H1 (cell line): ENCODE results near the gene CYP11A1. TPM values are rescaled to one million over a fixed set of nuclear protein-coding genes. Genes with fewer than 3 reads are reported as not detected.

Experiments used
- microRNA-seq, 2 experiments: library from miRNA; unstranded; fragments of <30 nt; microRNA quantifications; one replicate each; pipeline versions ENCODE4 to v1.2.0, GENCODE V29; 2016 to 2020; ENCODE audit warnings: borderline microRNAs expressed in 2 of 2, borderline number of aligned reads in 2 of 2, borderline replicate concordance in 1 of 2
- polyA plus RNA-seq, 7 experiments: library from polyadenylated mRNA; depleted of rRNA in 3 of 7; stranded (reverse) in 5 of 7; unstranded in 2 of 7; fragments of >200 nt in 5 of 7; fragments of 200-250 nt in 2 of 7; gene quantifications; 1 replicate in 5 of 7; 2 replicates in 1 of 7; 4 replicates in 1 of 7; pipeline versions ENCODE4 v1.2.1 to v1.2.3, GENCODE V29; 2011 to 2013; ENCODE audit warnings: missing spikeins in 2 of 7, mixed read lengths in 2 of 7
- small RNA-seq: library from polyadenylated mRNA; stranded (forward); fragments of <200 nt; extraction: miRNeasy Mini kit (QIAGEN cat#:217004); gene quantifications from one replicate; pipeline ENCODE3, GENCODE V24; 2013; ENCODE audit not compliant: insufficient read depth
- total RNA-seq: library from RNA; stranded (reverse); fragmentation: NEBNext Ultra II Directional; extraction: Animal tissue kit (Norgen Biotek cat#: 25700); gene quantifications from 2 replicates; pipeline ENCODE4 v1.2.1, GENCODE V29; 2021

CYP11A1 gene
- total and polyA plus RNA-seq, 2 of the 8 experiments (the other 6 are each of a cell fraction or from before 2014, with no cell fraction given), result 1.9 to 7.2 TPM

Small RNA genes within 50 kb of the gene (microRNA-seq; reads per million reads assigned to microRNA genes)
- 0 reads per million in 2 experiments for gene MIR6881

Small RNA genes within 50 kb of the gene (small RNA-seq; reads per million reads assigned to genes)
- not detected for gene MIR6881

Other genes with a start within 250 kb of the CYP11A1 start
- 0.23 and 0.58 TPM in 2 replicates for gene ISLR2, start 237.1 kb downstream of the CYP11A1 start, total RNA-seq
- 0.30 and 0.47 TPM in 2 replicates for gene ISLR2, start 237.1 kb downstream of the CYP11A1 start, polyA plus RNA-seq (2011; rRNA removed)
- gene ISLR, start 193.9 kb downstream of the CYP11A1 start, total RNA-seq, result 0.35 TPM in 1 of 2 replicates, not detected in the other
- 0.29 and 0.82 TPM in 2 replicates for gene ISLR, start 193.9 kb downstream of the CYP11A1 start, polyA plus RNA-seq (2011; rRNA removed)
- 7.6 and 9.3 TPM in 2 replicates for gene STRA6, start 164.9 kb downstream of the CYP11A1 start, total RNA-seq
- gene STRA6, start 164.9 kb downstream of the CYP11A1 start, polyA plus RNA-seq (2011; rRNA removed), result 14.5 and 21.0 TPM in 2 replicates
- 1.0 and 2.0 TPM in 2 replicates for gene CCDC33, start 131.3 kb downstream of the CYP11A1 start, total RNA-seq
- gene CCDC33, start 131.3 kb downstream of the CYP11A1 start, polyA plus RNA-seq (2011; rRNA removed), result 2.7 and 3.3 TPM in 2 replicates
- gene SEMA7A, start 66.3 kb upstream of the CYP11A1 start, total RNA-seq, result 14.6 and 15.0 TPM in 2 replicates
- 10.7 and 13.4 TPM in 2 replicates for gene SEMA7A, start 66.3 kb upstream of the CYP11A1 start, polyA plus RNA-seq (2011; rRNA removed)
- 71.5 and 76.7 TPM in 2 replicates for gene UBL7, start 93.5 kb upstream of the CYP11A1 start, total RNA-seq
- gene UBL7, start 93.5 kb upstream of the CYP11A1 start, polyA plus RNA-seq (2011; rRNA removed), result 183 and 186 TPM in 2 replicates
- 115 and 118 TPM in 2 replicates for gene ARID3B, start 173.6 kb upstream of the CYP11A1 start, total RNA-seq
- gene ARID3B, start 173.6 kb upstream of the CYP11A1 start, polyA plus RNA-seq (2011; rRNA removed), result 81.0 and 102 TPM in 2 replicates
- 42.4 and 43.5 TPM in 2 replicates for gene CLK3, start 248.2 kb upstream of the CYP11A1 start, total RNA-seq
- 67.3 and 75.6 TPM in 2 replicates for gene CLK3, start 248.2 kb upstream of the CYP11A1 start, polyA plus RNA-seq (2011; rRNA removed)